Hepatic stellate cell (primary cell): ENCODE data around the gene DLG1.
"Not testable (repeated sequence)": the region's sequence is repeated elsewhere in the genome, so short reads cannot be mapped to it uniquely, and the experiment has no call there.

ENCODE experiments used
- DNase-seq: peaks from one replicate; pipeline ENCODE4 v3.0.0; 2011; ENCODE audit warnings: low spot score

Gene DLG1

DNA sequence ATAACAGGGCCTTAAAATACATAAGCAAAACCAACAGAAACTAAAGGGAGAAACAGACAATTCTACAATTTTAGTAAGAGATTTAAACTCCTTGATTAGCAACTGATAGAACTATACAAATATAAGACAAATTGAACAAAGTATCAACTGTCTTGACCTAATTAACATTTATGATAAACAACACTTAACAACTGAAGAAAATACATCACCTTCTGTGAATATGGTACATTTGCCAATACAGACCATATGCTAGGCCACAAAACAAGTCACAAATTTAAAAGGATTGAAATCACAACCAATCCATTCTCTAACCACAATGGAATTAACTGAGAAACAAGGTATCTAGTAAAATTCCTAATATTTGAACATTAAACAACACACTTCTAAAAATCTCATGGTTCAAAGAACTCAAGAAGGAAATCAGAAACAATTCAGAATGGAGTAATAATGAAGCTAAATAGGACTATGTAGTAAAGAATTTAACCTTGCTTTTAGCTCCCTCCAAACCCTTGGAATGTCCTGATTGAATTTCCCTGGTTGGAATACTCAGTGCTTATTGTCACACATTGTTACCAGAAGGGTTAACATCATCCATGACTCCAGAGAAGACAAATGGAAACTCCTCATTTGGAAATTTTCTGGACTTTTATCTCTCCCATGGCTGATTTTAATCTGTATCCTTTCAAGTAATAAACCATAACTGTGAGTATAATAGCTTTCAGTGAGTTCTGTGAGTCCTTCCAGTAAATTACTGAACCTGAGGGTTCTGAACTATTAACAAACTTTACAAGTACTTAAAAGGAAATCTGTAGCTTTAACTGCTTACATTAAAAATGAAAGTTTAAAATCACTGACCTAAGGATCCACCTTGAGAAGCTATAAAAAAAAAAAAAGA lies 88.8 kb downstream of the DLG1 start:
- DNase-seq: no peak

DNA sequence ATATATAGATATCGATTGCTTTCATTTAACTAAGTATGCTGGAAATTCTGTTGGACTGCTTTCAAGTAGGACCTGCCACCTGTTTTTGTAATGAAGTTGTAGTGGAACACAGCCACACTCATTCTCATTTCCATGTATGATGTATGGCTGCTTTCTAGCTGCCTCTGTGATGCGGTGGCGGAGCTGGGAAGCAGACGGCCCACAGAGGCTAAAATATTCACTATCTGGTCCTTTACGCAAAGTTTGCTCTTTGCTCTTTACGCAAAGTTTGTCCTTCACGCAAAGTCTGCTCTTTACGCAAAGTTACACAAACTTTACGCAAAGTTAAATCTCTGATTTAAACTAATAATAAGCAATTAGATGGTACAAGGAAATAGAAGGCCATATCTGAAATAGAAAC lies 91.5 kb downstream of the DLG1 start:
- no peak for DNase-seq

DNA sequence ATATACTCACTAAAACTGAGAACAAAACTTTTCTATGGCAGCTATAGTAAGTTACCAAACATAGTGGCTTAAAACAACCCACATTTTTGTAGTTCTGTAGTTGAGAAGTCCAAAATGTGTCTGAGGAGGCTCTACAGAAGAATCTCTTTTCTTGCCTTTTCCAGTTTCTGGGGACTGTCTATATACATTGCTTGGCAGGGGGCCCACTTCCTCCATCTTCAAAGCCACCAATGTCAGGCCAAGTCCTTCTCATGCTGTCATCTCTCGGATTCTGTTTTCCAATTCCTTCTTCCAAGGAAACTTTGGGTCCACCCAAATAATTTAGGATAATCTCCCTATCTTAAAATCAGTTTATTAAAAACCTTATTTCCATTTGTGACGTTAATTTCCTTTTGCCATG lies 92.7 kb downstream of the DLG1 start:
- no peak for DNase-seq

DNA sequence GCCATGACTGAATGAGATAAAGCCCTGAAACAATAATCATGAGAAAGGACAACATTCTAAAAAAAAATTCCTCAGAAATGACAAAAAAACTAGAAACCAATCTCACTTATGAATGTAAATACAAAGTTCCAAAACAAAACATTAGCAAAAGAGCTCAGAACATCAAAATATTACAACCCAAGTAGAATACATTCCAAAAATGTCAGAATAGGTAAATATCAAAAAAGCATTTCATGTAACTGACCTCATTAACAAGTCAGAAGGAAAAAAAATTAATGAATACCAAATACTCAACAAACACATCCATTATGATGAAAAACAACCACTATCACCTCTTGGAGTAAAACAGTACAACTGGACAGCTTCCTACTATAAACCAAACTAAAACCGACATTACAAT lies 93.1 kb downstream of the DLG1 start:
- no peak for DNase-seq

DNA sequence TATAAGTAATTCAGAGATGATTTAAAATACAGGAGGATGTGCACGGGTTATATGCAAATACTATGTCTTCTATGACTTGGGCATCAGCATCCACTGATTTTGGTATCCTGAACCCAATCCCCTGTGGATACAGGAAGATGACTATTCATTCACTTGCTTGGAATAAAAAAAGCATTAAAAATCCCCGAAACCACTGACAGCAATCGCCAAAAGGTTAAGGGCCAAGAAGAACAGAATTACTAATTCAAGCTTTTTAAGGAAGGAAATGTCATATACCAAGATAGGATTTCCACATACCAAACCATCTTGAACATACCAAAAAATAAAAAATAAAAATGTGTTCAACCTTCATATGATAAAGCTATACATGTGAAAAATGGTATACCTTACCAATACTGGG lies 93.7 kb downstream of the DLG1 start:
- DNase-seq: no peak

DNA sequence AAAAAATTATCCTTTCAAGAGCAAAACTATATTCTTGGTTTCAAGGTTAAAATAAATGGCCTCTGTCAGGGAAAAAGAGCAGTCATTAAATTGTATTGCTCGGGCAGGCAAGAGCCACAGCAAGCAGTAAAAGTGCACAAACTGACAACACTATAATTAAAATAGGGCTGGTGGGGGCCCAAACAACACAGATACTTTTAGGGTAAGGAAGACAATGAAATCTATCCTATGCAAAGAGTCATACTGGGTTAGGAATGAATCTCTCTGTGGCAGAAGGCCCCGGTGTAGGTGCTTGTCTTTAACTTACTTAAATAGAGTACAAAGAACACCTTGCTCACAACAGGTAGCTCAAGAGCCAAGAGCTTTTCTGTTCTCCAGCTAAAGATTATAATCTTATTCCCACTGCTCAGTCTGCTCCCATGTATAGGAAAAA lies 94.7 kb downstream of the DLG1 start:
- DNase-seq: no peak

DNA sequence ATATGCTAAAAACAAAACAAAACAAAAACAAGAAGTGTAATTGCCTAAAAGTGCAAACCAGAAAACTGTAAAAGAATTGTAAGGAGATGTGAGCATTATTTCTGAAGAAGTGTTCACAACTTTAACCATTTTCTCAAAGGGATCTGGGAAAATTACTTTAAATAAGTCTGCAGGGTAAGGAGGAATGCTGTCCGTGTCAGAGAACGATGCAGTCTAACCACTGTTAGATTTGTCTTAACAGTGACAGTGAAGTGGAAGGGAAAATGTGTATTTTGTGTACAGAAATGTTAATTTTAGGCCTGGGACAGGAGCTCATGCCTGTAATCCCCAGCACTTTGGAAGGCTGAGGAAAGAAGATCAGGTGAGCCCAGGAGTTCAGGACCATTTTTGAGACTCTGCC lies 95.7 kb downstream of the DLG1 start:
- no peak for DNase-seq

DNA sequence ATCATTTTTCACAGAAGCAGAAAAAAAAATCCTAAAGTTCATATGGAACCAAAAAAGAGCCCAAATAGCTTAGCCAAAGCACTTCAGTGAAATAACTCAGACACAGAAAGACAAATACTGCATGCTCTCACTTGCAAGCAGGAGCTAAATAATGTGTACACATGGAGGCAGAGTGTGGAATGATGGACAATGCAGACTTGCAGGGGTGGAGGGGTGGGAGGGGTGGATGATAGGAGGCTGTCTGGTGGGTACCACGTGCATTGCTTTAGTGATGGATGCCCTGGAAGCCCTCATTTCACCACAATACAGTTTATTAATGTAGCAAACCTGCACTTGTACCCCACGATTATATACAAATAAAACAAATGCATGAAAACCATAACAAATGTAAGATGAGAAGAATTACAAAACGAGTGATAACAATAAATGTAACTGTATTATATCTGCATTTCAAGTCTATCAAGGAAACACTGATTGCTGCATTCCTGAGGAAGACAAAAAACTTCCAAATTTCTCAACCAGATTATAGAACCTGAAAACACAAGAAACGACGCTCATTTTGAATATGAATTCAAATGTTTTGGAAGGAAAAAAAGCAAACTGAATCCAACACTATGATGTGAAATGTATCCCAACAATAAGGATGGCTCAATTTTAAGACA lies 96.5 kb downstream of the DLG1 start:
- no peak for DNase-seq

DNA sequence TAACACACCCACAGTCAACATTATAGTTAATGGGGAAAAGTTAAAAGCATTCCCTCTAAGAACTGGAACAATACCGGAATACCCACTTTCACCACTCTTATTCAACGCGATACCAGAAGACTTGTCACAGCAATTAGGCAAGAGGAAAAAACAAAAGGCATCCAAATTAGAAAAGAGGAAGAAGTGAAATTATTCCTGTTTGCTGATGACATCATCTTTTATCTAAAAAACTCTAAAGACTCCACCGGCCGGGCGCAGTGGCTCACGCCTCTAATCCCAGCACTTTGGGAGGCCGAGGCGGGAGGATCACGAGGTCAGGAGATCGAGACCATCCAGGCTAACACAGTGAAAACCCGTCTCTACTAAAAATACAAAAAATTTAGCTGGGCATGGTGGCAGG lies 97.6 kb downstream of the DLG1 start:
- not testable (repeated sequence) for DNase-seq

DNA sequence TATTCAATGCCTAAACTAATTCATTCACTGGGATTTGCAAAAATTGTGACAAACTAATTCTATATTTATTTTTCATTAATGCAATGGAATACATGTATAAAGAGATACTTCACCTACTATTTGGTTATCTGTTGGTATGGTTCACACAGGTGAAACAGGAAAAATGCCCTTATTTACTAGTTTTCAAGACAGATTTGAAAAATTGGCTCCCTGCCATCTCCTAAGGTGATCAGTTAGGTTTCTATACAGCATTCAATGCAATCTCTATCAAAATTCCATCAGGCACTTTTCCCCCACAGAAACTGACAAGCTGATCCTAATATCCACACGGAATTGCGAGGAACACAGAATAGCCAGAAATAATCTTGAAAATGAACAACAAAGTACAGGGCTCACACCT lies 101.1 kb downstream of the DLG1 start:
- no peak for DNase-seq

DNA sequence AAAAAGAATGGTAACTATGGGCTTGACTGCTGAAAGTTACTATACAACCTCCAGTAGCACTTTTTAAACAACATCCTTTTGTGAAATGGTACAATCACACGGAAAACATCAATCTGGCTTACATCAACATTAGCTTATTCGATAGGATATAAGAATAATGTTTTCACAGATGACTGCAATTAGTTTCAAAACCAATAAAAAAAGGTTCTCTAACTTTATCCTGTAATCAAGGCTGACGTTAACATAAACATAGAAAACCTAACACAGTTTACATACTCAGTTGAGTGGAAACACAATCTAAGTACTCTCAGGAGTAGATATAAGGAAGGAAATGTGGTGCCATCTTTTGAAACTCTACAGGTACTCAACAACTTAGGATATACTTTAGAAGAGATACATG lies 102.2 kb downstream of the DLG1 start:
- no peak for DNase-seq

DNA sequence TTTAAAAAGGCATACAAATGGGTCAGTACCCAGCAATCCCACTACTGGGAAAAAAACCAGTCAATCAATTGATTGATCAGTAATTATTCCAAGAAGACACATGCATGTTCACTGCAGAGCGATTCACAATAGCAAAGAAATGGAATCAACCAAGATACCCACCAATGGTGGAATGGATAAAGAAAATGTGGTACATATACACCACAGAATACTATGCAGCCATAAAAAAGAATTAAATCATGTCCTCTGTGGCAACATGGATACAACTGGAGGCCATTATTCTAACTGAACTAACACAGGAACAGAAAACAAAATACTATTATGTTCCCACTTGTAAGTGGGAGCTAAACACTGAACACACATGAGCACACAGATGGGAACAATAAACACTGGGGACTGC lies 103.1 kb downstream of the DLG1 start:
- no peak for DNase-seq

DNA sequence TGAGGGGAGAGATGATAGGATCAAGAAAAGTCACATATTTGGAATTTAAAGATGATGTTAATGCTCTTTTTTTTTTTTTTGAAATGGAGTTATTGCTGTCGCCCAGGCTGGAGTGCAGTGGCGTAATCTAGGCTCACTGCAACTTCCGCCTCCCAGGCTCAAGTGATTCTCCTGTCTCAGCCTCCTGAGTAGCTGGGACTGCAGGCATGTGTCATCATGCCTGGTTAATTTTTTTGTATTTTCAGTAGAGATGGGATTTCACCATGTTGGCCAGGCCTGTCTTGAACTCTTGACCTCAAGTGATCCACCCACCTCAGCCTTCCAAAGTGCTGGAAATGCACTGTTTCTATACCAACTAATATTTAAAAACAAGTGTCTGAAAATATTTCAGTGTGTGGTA lies 104.7 kb downstream of the DLG1 start:
- not testable (repeated sequence) for DNase-seq

DNA sequence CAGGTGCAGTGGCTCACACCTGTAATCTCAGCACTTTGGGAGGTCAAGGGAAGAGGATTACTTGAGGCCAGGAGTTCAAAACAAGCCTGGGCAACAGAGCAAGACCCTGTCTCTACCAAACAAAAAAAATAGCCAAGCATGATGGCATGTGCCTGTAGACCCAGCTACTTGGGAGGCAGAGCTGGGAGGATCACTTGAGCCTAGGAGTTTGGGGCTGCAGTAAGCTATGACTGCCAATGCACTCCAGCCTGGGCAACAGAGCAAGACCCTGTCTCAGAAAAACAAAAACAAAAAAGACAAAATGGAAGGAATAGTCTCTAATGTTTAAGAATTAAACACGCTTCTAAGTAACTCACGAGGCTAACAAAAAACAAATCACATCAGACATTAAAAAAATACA lies 106.5 kb downstream of the DLG1 start:
- no peak for DNase-seq

DNA sequence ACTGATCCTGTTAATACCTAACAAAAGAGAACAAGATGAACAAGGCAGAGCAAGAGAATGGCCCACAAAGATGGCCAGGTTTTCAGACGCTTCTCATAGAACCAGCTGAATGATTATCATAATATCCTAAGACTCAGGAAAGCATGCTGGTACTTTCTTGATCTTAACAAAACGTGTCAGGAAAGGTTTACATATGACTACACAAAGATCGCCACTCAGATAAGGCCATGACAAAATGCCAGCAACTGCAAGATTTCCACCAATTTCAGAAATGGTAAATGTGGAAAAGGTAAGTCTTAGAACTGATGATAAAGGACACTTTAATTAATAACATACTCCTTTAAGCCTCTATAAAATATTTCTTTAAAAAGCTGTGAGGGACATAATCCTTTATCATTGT lies 108.8 kb downstream of the DLG1 start:
- no peak for DNase-seq

DNA sequence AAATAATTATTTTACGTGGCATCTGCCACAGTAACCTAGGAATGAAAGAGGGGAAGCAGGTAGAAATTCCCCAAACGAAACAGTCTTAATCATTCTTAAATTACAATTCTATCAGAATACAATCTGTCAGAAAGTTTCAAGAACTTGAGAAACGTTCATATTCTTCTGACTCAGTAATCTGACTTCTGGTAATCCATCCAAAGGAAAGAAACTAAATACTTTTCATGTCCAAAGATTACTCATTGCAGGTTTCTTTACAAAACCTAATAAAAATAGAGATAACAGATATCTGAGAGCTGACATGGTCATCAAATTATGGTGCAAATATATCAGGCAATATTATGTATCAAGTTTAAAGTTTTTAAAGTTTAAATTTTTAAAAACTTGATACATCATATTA lies 109.4 kb downstream of the DLG1 start:
- DNase-seq: no peak

DNA sequence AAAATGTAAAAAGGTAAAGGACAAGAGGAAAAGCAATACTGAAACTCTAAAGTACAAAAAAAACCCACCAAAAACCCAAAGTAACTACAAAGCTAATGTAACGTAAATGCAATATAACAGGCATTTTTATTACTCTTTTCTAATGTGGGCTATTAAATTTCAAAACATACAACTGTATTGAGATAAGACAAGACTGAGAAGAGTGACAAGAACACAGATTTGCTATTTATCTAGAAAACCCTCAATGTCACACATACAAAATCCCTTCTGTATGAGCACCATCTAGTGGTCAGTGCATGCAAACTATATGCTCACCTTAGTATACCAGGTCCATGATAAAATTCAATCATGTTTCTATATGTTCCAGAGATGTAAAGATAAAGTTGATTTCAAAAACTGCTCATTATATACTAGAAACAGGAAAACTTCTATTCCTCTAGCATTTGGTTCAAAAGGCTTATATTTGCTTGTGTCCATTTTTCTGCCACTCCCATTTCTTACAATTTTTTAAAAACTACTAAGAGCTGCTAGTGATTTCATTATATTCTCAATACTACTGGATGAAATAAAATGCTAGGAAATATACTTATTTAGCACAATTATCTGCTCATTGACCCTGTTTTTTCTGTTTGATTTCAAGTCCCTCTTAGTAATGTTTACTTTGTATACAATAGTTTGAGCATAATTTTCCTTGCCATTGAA lies 111.4 kb downstream of the DLG1 start:
- peak; percentile 9 for DNase-seq

DNA sequence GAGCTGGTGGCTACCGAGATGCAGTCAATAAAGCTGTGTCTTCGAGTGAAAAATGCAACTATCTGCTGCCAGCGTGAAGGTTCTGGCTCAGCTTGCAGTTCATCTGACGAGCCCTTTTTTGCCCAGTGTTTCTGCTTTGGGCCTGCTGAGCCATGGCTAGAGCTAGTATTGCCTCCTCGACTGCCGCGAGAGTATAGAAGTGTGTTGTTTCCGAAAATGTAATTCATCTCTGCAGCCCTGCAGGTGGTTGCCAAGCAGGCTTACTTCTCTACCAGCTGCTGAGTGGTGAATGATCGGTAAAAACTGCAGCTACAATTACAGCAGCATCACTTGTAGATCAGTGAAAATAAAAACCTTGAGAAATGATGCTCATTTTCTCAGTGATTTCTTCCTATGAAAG lies 114.8 kb downstream of the DLG1 start:
- DNase-seq: no peak

DNA sequence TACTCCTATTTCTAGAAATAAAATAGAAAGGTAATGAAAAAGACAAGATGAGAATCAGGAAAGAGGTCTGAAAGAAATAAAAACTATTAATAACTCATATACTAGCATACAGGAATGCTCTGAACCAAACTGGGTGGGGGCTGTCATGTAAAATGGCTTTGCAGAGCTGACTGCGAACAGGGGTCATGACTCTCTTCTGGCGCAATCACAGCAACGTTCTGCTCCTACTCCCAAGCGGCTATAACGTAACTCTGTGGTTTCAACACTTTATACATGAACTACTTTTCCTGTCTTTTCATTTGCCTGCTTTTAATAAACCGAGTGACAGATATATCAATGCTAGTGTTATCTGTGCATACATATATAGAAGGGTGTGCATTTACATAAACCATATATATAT lies 116.7 kb downstream of the DLG1 start:
- peak; percentile 29 for DNase-seq

DNA sequence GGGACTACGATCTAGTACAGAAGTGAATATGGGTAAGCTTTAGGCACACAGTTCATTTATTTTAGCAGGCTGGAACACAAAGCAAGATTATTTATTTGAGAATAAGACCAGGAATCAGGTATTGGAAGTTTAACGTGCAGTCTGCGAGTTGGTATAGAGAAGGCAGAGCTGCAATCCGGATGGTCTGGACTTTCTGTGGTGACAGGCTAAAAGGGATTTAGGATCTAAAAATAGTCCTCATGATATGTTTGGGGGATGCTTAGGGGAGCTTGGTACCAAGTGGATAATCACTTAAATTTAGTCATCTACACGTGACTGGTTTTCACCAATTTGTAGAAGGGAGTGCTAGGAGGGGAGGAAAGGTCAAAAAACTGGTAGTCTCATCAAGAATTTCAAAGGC lies 119.4 kb downstream of the DLG1 start:
- DNase-seq: no peak

DNA sequence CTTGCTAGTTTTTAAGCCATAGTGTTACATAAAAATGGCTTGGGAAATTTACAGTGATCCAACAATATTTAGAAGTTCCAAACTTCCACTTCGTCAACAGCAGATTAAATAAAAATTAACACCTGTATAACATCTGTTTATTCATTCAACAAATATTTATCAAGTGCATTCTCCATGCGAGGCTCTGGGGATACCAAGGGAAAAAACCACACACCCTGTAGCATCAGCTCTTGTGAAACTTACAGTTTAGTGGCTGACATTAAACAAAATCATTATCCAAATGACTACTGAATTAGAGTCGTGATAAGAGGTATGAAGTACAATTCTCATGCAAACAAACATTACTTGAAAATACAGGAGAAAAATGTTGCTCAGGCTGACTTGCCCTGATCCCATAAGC lies 122.9 kb downstream of the DLG1 start:
- no peak for DNase-seq

DNA sequence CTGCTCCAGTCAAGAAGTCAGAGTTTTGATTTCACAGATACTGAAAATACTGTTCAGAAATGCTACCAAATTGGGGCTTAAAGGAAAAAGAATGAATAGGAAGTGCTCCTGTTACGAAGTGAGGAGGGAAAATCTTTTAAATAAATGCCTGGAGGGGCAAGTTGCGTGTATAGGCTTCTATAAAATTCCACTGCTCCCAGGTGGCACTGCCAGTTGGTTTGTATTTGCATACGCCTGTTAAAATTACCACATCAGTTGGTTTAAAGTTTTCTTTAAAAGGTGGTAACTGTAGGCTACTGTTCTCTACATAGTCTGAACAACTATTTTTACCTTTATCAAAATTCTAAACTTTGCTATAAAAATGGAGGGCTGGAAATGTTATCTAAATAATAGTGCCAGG lies 123.5 kb downstream of the DLG1 start:
- no peak for DNase-seq

DNA sequence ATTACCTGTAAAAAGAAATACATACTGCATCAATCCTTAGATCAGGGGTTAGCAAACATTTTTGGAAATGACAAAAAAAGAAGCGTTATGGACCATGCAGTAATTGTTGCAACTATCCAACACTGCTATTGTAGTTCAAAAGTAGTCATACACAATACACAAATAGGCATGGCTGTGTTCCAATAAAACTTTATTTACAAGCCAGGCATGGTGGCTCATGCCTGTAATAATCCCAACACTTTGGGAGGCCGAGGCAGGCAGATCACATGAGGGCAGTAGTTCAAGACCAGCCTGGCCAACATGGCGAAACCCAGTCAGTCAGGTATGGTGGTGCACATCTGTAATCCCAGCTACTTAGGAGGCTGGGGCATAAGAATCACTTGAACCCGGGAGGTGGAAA lies 124.8 kb downstream of the DLG1 start:
- DNase-seq: no peak
